ENCODE results near the gene TMEM163.

Gene TMEM163

DNA sequence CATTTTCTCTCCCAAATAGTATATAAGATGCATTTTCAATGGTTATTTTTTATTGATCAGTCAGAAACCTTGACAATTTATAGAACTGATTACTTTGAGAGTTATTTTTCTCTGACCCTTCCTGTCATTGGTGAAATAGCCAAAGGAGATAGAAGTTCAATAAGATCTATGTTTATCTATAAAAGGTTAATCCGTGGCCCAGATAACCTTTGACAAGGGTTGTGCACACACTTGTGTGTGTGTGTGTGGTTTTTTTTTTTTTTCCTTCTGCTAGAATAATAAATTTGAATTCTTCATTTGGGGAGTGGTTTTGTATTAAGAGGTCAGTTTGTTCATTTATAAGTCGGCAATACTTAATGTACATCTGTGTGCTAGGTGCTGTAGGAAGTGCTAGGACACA, 304.9 kb downstream of the TMEM163 start:
- DNase-seq (ENCODE audit: low read depth in 3 of 3, low spot score in 1 of 3) = no peak

DNA sequence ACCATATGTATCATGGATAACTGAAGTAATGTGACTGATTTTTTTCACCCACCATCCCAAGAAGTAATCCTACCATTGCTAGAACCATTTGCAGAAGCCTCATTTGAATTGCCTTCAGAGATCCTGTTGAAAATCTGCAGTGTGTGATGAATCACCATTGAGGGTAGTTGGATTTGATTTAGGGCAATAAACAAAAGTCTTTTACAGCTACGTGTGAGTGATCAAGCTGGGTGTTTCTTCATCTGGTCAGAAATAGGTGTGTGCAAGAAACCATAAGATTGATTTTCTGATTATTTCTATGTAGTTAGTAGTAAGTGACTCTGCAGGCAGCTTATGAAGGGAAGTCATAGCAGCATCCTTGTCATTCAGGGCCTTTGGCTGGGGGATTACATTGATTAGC, 305.4 kb downstream of the TMEM163 start:
- no peak for DNase-seq (ENCODE audit: low read depth in 3 of 3, low spot score in 1 of 3)

DNA sequence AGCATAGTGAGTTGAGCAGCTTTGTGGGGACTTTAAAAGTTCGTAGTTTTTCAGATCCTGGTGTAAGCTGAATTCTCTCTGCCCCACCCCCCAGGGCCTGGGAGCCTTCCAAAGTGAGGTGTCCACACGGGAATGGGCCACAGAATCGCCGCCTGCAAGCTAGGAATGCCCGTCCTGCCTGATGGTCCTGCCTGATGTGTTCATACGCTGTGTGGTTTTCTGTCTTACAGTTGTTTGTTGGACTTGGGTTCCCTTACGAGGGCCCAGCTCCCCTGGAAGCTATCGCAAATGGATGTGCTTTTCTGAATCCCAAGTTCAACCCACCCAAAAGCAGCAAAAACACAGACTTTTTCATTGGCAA, 306.2 kb downstream of the TMEM163 start:
- DNase-seq (ENCODE audit: low read depth in 3 of 3, low spot score in 1 of 3) = no peak

DNA sequence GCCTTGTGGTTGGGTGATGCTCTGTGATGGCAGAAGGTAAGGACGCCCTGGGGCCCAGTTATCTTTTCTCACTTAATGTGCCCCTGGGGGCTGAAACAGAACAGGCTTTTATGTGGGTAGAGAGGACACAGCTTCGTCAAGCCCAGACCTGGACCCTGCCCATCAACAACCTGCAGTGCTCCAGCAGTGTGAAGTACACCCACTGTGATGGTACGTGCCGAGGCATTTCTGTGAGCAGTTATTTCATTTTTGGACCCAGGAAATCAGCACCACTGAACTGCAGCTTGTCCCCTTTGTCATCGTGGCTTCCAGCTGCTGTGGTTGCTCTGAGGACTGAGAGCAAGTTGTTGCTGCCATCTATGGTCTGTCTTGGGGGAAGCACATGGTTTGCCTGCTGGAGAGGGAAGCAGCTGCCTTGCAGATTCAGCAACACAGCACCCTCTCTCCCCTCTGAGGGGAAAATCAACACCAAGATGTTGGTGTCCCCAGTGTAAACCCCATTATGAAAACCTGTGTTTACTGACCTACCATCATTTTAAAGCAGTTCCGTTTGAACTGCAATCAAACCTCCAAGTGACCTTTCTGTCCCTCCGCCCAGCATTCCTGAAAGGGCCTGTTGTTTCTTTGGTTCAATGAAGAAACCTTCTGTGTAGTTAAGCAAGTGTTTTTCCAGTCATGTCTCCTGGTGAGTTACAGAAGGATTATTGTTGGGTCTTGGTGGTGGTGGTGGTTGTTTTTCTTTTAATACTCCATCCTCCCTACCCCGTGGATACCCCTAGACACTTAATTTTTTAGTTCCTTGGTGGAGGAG, 306.8 kb downstream of the TMEM163 start:
- DNase-seq (ENCODE audit: low read depth in 3 of 3, low spot score in 1 of 3) = peak; percentile 34 to 51 (median 35)

DNA sequence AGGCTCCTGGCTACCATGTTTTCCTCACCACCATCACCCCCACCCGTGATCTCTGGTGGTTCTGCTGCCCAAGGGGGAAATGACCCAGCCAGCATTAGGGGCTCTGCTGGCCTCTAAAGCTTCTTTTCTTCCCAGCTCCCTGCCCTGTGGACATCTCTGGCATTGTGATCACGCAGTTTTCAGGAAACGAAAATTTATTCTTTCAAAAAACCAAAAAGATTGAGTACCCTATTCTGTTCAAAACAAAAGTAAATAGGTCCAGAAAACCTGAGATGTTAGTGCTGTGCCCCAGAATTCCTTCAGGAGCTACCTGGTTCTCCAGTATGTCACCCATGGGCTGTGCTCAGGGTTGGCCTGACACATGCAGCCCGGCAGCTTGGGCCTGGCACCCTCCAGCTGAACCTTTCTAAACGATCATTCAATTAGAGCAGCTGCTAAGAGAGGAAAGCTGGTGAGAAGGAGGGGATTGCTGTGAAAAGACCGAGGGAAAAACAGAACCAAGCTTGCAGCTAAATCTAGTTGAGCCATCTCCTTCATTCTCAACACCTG, 307.4 kb downstream of the TMEM163 start:
- DNase-seq (ENCODE audit: low read depth in 3 of 3, low spot score in 1 of 3) = no peak

DNA sequence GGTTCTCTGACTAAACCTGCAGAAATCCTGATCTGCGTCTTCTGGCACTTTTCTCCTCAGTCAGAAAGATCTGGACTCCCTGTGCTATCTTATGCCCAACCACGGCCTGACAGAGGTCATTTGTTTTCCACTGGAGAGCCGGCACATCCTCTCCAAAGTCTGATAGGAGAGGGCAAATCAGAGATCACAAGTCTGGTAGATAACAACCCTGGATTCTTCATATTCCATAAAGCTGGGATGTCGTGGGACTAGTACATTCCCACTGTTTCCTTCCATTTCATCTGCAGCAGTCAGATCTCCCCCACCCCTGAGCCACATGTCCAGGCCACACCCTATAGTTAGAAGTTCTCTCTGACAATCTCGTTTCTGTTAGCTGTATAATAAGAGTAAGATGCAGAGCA, 308.0 kb downstream of the TMEM163 start:
- no peak for DNase-seq (ENCODE audit: low read depth in 3 of 3, low spot score in 1 of 3)

DNA sequence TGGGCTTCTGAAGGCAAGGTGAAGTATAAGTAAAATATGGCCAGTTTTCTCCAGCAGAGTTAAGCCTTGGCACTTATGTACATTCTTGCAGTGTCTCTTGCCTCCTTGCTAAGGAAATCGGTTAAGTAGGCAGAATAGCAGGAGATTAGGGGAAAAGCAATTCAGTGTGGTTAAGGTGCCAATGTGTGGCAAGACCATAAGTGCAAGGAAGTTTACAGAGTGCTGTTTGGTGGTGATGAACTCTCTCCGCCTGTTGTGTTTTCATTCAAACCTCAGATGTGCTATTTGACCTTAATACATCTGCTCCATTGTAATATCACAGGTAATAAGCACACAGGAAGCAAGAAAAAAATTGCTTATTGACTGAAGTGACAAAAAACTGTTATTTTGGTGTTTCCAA, 308.8 kb downstream of the TMEM163 start:
- DNase-seq (ENCODE audit: low read depth in 3 of 3, low spot score in 1 of 3) = no peak

DNA sequence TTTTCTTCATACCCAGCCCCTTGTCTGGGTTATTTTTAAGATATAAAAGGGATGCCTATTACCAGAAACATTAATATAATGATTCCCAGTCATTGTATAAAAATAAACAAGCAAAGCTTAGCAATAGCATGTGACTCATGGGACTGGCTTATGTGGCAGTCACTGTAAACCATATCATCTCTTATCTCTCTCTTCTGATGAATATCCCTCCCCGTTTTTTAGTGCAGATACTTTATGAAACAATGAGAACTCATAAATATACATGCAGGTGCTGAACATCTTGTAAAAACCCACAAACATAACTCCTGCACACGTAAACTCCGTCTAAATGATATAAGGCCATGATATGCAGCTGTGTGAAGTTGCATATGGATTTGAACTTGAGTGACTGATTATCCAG, 310.0 kb downstream of the TMEM163 start:
- no peak for DNase-seq (ENCODE audit: low read depth in 3 of 3, low spot score in 1 of 3)

DNA sequence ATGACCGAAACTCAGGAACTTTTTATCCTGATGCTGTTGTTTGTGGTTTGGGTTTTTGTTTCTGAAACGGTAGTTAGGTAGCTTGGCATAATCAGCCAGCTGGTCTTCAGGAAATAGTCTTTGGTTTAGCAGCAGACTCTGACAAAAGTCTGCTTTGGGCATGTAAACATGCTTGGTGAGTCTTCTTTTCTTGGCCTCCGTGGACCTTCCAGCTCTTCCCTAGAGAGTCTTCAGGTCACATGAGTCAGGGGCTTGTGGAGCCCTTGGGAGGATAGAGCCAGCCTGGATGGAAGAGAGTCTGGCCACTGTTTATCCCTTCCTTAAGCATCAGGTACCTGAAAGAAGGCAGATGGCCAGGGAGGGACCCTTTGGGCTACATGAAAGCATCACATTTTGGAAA, 310.4 kb downstream of the TMEM163 start:
- DNase-seq (ENCODE audit: low read depth in 3 of 3, low spot score in 1 of 3) = no peak

DNA sequence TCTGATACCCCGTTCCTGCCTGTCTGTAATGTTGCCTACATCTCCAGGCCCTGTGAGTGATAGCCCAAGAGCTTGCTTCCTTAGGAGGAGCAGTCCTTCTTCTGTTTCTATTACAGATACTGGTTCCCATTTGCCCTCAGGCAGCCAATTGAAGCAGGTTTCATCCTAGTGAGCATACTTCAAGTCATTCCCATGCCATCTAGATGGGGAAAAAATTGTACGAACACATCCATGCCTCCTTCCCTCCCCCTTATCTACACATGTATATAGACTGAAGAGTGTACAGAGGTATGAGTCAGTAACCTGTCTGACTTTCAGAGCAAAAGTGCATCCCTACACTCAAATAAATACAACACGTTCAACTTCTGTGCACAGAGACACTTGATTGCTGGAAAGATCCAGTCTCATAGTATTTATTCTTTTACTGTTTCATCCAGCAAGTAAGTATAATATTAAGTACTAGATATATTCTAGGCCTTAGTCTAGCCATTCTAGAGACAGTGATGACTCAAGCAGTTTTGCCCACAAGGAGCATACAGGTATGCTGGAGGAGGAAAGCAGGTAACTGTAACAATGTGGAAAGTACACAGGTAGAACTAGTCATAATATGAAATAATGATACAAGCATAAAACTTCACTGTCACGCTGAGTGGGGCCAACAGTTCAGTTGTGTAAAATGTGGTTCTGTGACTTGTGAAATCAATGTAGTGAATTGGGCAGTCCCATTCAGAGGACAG, 311.5 kb downstream of the TMEM163 start:
- no peak for DNase-seq (ENCODE audit: low read depth in 3 of 3, low spot score in 1 of 3)

DNA sequence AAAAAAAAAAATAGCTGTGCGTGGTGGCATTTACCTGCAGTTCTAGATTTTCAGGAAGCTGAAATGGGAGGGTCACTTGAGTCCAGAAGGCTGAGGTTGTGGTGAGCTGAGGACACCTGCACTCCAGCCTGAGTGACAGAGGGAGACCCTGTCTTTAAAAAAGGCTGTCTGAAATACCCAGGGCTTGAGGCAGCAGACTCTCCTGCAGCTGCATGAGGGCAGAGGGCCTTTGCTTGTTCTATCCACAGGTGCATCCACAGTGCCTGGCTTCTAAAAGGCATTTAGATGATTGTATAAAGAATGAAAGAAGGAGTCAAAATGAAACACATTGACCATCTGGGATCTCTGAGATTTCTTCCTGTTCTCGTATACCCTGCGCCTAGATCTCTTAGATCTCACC, 312.1 kb downstream of the TMEM163 start:
- no peak for DNase-seq (ENCODE audit: low read depth in 3 of 3, low spot score in 1 of 3)

DNA sequence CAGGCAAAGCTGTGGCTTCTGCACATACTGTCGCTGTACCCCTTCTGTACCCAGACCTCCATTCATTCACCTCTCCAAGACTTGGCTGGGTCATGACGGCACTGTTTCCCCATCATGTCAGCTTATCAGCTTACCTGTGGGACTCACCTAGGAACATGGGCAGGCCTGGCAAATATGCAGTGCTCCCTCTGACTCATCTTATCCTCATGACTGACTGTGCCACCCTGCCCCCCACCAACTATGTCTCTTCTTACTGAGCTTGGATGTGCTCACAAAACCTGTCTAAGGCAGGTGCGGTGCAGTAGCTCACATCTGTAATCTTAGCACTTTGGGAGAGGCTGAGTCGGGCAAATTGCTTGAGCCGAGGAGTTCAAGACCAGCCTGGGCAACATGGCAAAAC, 312.5 kb downstream of the TMEM163 start:
- DNase-seq (ENCODE audit: low read depth in 3 of 3, low spot score in 1 of 3) = no peak

Measured in stimulated activated CD4-positive, alpha-beta T cell treated with anti-CD3 and anti-CD28 coated beads, TNF-alpha, amount 100 ng/mL, for 1 hour (primary cell).